ENCODE data around the gene VWDE. TPM values are rescaled to one million over a fixed set of nuclear protein-coding genes. Genes with fewer than 3 reads are reported as not detected.

The VWDE gene
- total RNA-seq, 5 donors from 2014 or later (not counting 1 experiment from before 2014, with no cell fraction given), result 0.13 to 5.0 (median 0.79) TPM

- Mint-ChIP-seq H3K36me3 (no peaks in the 10 kb centered on the region), H3K4me1 (no peaks in the 10 kb centered on the region), H3K9me3 (peaks cover 0 to 5% (median 1%) of the 10 kb centered on the region in 3 donors), H3K4me3 (no peak overlapping the region), H3K27me3 (peaks cover 4% of the 10 kb centered on the region in 2 donors), H3K27ac (no peak overlapping the region)
- ATAC-seq (replicated peaks in 1 of 4), result no peak
- CTCF ChIA-PET, result no interaction called here
- no peak overlapping the region for H3K4me3 ChIP-seq (ENCODE audit: control insufficient read depth in 1 of 2, extremely low read depth in 1 of 2, low read length in 1 of 2)
- POLR2A ChIA-PET, result no interaction called here
- no peaks in the 10 kb centered on the region for H3K36me3 ChIP-seq (ENCODE audit: control insufficient read depth in 2 of 2, extremely low read depth in 1 of 2, insufficient read depth in 1 of 2, low read length in 1 of 2)
- WGBS (ENCODE audit: insufficient coverage), result no CpG with 5 or more reads among the region's 4 CpGs
- H3K9me3 ChIP-seq, result no peaks in the 10 kb centered on the region
- H3K27ac ChIP-seq (ENCODE audit: low read length), result no peak overlapping the region
- DNase-seq, result no peak
- H3K4me1 ChIP-seq (ENCODE audit: control insufficient read depth in 1 of 2, extremely low read depth in 1 of 2, insufficient read depth in 2 of 2, low read length in 2 of 2), result no peaks in the 10 kb centered on the region
- peaks cover 0 to 2% of the 10 kb centered on the region in 2 experiments for H3K27me3 ChIP-seq (replicated peaks in 1 of 2; ENCODE audit: control insufficient read depth in 2 of 2, extremely low read depth in 1 of 2, insufficient read depth in 2 of 2, low read length in 1 of 2)
Measured at GRCh38 chr7:12422554-12423320, 19.1 kb upstream of the VWDE start.

GRCh38 chr7:12418452-12418851 lies 14.8 kb upstream of the VWDE start:
- Mint-ChIP-seq H3K36me3 (no peaks in the 10 kb centered on the region), H3K27me3 (peaks cover 2 to 5% of the 10 kb centered on the region in 2 donors), H3K9me3 (no peaks in the 10 kb centered on the region), H3K4me1 (no peaks in the 10 kb centered on the region), H3K27ac (no peak overlapping the region), H3K4me3 (no peak overlapping the region)
- no peak for DNase-seq
- ChIA-PET POLR2A (no interaction called here), CTCF (no interaction called here)
- no peak for ATAC-seq (replicated peaks in 1 of 4)
- no peaks in the 10 kb centered on the region for H3K4me1 ChIP-seq (ENCODE audit: control insufficient read depth in 1 of 2, extremely low read depth in 1 of 2, insufficient read depth in 2 of 2, low read length in 2 of 2)
- no peaks in the 10 kb centered on the region for H3K27me3 ChIP-seq (replicated peaks in 1 of 2; ENCODE audit: control insufficient read depth in 2 of 2, extremely low read depth in 1 of 2, insufficient read depth in 2 of 2, low read length in 1 of 2)
- H3K4me3 ChIP-seq (ENCODE audit: control insufficient read depth in 1 of 2, extremely low read depth in 1 of 2, low read length in 1 of 2), result no peak overlapping the region
- H3K9me3 ChIP-seq, result no peaks in the 10 kb centered on the region
- no peaks in the 10 kb centered on the region for H3K36me3 ChIP-seq (ENCODE audit: control insufficient read depth in 2 of 2, extremely low read depth in 1 of 2, insufficient read depth in 1 of 2, low read length in 1 of 2)
- no peak overlapping the region for H3K27ac ChIP-seq (ENCODE audit: low read length)

- H3K27me3 ChIP-seq (replicated peaks in 1 of 2; ENCODE audit: control insufficient read depth in 2 of 2, extremely low read depth in 1 of 2, insufficient read depth in 2 of 2, low read length in 1 of 2), result no peaks in the 10 kb centered on the region
- no peaks in the 10 kb centered on the region for H3K4me1 ChIP-seq (ENCODE audit: control insufficient read depth in 1 of 2, extremely low read depth in 1 of 2, insufficient read depth in 2 of 2, low read length in 2 of 2)
- Mint-ChIP-seq H3K9me3 (peaks cover 0 to 4% (median 0%) of the 10 kb centered on the region in 3 donors), H3K27me3 (peaks cover 2 to 5% of the 10 kb centered on the region in 2 donors), H3K27ac (no peak overlapping the region), H3K4me3 (no peak overlapping the region), H3K36me3 (no peaks in the 10 kb centered on the region), H3K4me1 (no peaks in the 10 kb centered on the region)
- ChIA-PET POLR2A (no interaction called here), CTCF (no interaction called here)
- no peak for ATAC-seq (replicated peaks in 1 of 4)
- no peak overlapping the region for H3K27ac ChIP-seq (ENCODE audit: low read length)
- no peak overlapping the region for H3K4me3 ChIP-seq (ENCODE audit: control insufficient read depth in 1 of 2, extremely low read depth in 1 of 2, low read length in 1 of 2)
- H3K9me3 ChIP-seq, result no peaks in the 10 kb centered on the region
- no peak for DNase-seq
- no peaks in the 10 kb centered on the region for H3K36me3 ChIP-seq (ENCODE audit: control insufficient read depth in 2 of 2, extremely low read depth in 1 of 2, insufficient read depth in 1 of 2, low read length in 1 of 2)
Measured at GRCh38 chr7:12415072-12415471, 11.4 kb upstream of the VWDE start.

- no peaks in the 10 kb centered on the region for H3K36me3 Mint-ChIP-seq
- H3K27me3 Mint-ChIP-seq, result peaks cover 0 to 10% of the 10 kb centered on the region in 2 donors
- no peaks in the 10 kb centered on the region for H3K9me3 ChIP-seq
- no peaks in the 10 kb centered on the region for H3K27me3 ChIP-seq (replicated peaks in 1 of 2; ENCODE audit: control insufficient read depth in 2 of 2, extremely low read depth in 1 of 2, insufficient read depth in 2 of 2, low read length in 1 of 2)
- H3K27ac ChIP-seq (ENCODE audit: low read length), result no peak overlapping the region
- no peak for ATAC-seq (replicated peaks in 1 of 4)
- WGBS (ENCODE audit: insufficient coverage), result no CpG with 5 or more reads among the region's 1 CpG
- H3K4me1 ChIP-seq (ENCODE audit: control insufficient read depth in 1 of 2, extremely low read depth in 1 of 2, insufficient read depth in 2 of 2, low read length in 2 of 2), result no peaks in the 10 kb centered on the region
- CTCF ChIA-PET, result no interaction called here
- H3K27ac Mint-ChIP-seq, result no peak overlapping the region
- H3K36me3 ChIP-seq (ENCODE audit: control insufficient read depth in 2 of 2, extremely low read depth in 1 of 2, insufficient read depth in 1 of 2, low read length in 1 of 2), result no peaks in the 10 kb centered on the region
- H3K9me3 Mint-ChIP-seq, result peaks cover 0 to 6% (median 2%) of the 10 kb centered on the region in 3 donors
- no peak overlapping the region for H3K4me3 ChIP-seq (ENCODE audit: control insufficient read depth in 1 of 2, extremely low read depth in 1 of 2, low read length in 1 of 2)
- DNase-seq, result no peak
- no peaks in the 10 kb centered on the region for H3K4me1 Mint-ChIP-seq
- POLR2A ChIA-PET, result no interaction called here
- H3K4me3 Mint-ChIP-seq, result no peak overlapping the region
Measured at GRCh38 chr7:12412407-12412806, 8.7 kb upstream of the VWDE start.

GRCh38 chr7:12410523-12410922 lies 6.9 kb upstream of the VWDE start:
- no peak overlapping the region for H3K27ac ChIP-seq (ENCODE audit: low read length)
- H3K4me1 Mint-ChIP-seq, result no peaks in the 10 kb centered on the region
- H3K27ac Mint-ChIP-seq, result no peak overlapping the region
- H3K9me3 Mint-ChIP-seq, result peaks cover 0 to 8% (median 4%) of the 10 kb centered on the region in 3 donors
- no peaks in the 10 kb centered on the region for H3K36me3 Mint-ChIP-seq
- H3K9me3 ChIP-seq, result no peaks in the 10 kb centered on the region
- ATAC-seq (replicated peaks in 1 of 4), result no peak
- peaks cover 0 to 5% of the 10 kb centered on the region in 2 donors for H3K27me3 Mint-ChIP-seq
- H3K4me1 ChIP-seq (ENCODE audit: control insufficient read depth in 1 of 2, extremely low read depth in 1 of 2, insufficient read depth in 2 of 2, low read length in 2 of 2), result no peaks in the 10 kb centered on the region
- no peak for DNase-seq
- no peak overlapping the region for H3K4me3 ChIP-seq (ENCODE audit: control insufficient read depth in 1 of 2, extremely low read depth in 1 of 2, low read length in 1 of 2)
- no peaks in the 10 kb centered on the region for H3K27me3 ChIP-seq (replicated peaks in 1 of 2; ENCODE audit: control insufficient read depth in 2 of 2, extremely low read depth in 1 of 2, insufficient read depth in 2 of 2, low read length in 1 of 2)
- H3K4me3 Mint-ChIP-seq, result no peak overlapping the region
- ChIA-PET CTCF (no interaction called here), POLR2A (no interaction called here)
- H3K36me3 ChIP-seq (ENCODE audit: control insufficient read depth in 2 of 2, extremely low read depth in 1 of 2, insufficient read depth in 1 of 2, low read length in 1 of 2), result no peaks in the 10 kb centered on the region

- H3K36me3 ChIP-seq (ENCODE audit: control insufficient read depth in 2 of 2, extremely low read depth in 1 of 2, insufficient read depth in 1 of 2, low read length in 1 of 2), result no peaks in the 10 kb centered on the region
- H3K4me1 ChIP-seq (ENCODE audit: control insufficient read depth in 1 of 2, extremely low read depth in 1 of 2, insufficient read depth in 2 of 2, low read length in 2 of 2), result peaks cover 0 to 4% of the 10 kb centered on the region in 2 experiments
- H3K27ac ChIP-seq (ENCODE audit: low read length), result no peak overlapping the region
- Mint-ChIP-seq H3K9me3 (peaks cover 0 to 8% (median 4%) of the 10 kb centered on the region in 3 donors), H3K27me3 (peaks cover 0 to 5% of the 10 kb centered on the region in 2 donors), H3K4me3 (no peak overlapping the region), H3K36me3 (no peaks in the 10 kb centered on the region), H3K4me1 (peaks cover 0 to 5% (median 3%) of the 10 kb centered on the region in 3 donors), H3K27ac (no peak overlapping the region)
- no peak overlapping the region for H3K4me3 ChIP-seq (ENCODE audit: control insufficient read depth in 1 of 2, extremely low read depth in 1 of 2, low read length in 1 of 2)
- peaks cover 0 to 2% of the 10 kb centered on the region in 2 experiments for H3K27me3 ChIP-seq (replicated peaks in 1 of 2; ENCODE audit: control insufficient read depth in 2 of 2, extremely low read depth in 1 of 2, insufficient read depth in 2 of 2, low read length in 1 of 2)
- H3K9me3 ChIP-seq, result no peaks in the 10 kb centered on the region
- ATAC-seq (replicated peaks in 1 of 4) (no peak), DNase-seq (no peak)
- ChIA-PET CTCF (no interaction called here), POLR2A (no interaction called here)
- 73% methylated on average over 4 of the region's 4 CpGs for WGBS (ENCODE audit: insufficient coverage)
Measured at GRCh38 chr7:12409097-12409711, 5.5 kb upstream of the VWDE start.

All from T-cell (primary cell).